Measurements from ENCODE around the gene TECPR1. TPM values are rescaled to one million over a fixed set of nuclear protein-coding genes. Genes with fewer than 3 reads are reported as not detected.

Gene TECPR1
- total and polyA plus RNA-seq, 2 experiments from 2014 or later = 4.6 to 24.4 TPM

DNA sequence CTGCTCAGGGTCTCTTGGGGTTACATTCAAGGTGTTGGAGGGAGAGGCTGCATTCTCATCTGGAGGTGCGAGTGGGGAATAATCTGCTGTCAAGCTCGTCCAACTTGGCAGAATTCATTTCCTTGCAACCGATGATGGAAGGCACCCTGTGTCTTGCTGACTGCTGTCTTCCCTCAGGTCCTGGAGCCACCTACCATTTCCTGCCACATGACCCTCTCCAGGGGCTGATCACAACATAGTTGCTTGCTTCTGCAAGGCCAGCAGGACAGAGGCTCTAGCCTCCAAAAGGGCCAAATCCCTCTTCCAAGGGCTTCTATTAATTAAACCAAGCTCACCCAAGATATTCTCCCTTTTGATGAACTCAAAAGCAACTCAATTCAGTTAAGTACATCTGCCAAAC is 15.3 kb upstream of the TECPR1 start:
- H3K36me3 ChIP-seq (ENCODE audit: insufficient read depth) = no peaks in the 10 kb centered on the region
- Mint-ChIP-seq H3K27me3 (ENCODE audit: insufficient read depth, low read depth, poor library complexity) (peaks cover 6% of the 10 kb centered on the region), H3K4me1 (peaks cover 2% of the 10 kb centered on the region; the same call in 2 of the 3 replicates), H3K27ac (no peak overlapping the region), H3K36me3 (ENCODE audit: low read depth) (0 out of 3 replicates have a peak, but pooled peaks cover 3% of the 10 kb centered on the region), H3K4me3 (no peak overlapping the region), H3K9me3 (peaks cover 2% of the 10 kb centered on the region; the same call in 1 of the 3 replicates)
- ATAC-seq (no peak), DNase-seq (ENCODE audit: low spot score) (no peak)
- H3K27me3 ChIP-seq (ENCODE audit: insufficient read depth) = no peaks in the 10 kb centered on the region
- TF ChIP-seq EZH2phosphoT487 (IDR thresholded peaks at IDR 0.05; ENCODE audit: unreplicated experiment) (no peak), ZNF331 (CRISPR knock-in tag; IDR thresholded peaks at IDR 0.05; ENCODE audit: low read depth) (no peak), ZNF462 (CRISPR knock-in tag; IDR thresholded peaks at IDR 0.05) (no peak), JUNB (IDR thresholded peaks at IDR 0.05; ENCODE audit: unreplicated experiment) (no peak), EZH2 (IDR thresholded peaks at IDR 0.05; ENCODE audit: low read depth, unreplicated experiment) (no peak), NANOG (IDR thresholded peaks at IDR 0.05; ENCODE audit: borderline replicate concordance) (no peak), CREB1 (CRISPR knock-in tag; IDR thresholded peaks at IDR 0.05; ENCODE audit: low read depth) (no peak), POLR2AphosphoS5 (IDR thresholded peaks at IDR 0.05; ENCODE audit: low read depth) (no peak), ZNF114 (CRISPR knock-in tag; IDR thresholded peaks at IDR 0.05) (no peak), STAT1 (IDR thresholded peaks at IDR 0.05; ENCODE audit: unreplicated experiment) (no peak), ETS1 (IDR thresholded peaks at IDR 0.05) (no peak)
- TF ChIP-seq, protein P1, sequence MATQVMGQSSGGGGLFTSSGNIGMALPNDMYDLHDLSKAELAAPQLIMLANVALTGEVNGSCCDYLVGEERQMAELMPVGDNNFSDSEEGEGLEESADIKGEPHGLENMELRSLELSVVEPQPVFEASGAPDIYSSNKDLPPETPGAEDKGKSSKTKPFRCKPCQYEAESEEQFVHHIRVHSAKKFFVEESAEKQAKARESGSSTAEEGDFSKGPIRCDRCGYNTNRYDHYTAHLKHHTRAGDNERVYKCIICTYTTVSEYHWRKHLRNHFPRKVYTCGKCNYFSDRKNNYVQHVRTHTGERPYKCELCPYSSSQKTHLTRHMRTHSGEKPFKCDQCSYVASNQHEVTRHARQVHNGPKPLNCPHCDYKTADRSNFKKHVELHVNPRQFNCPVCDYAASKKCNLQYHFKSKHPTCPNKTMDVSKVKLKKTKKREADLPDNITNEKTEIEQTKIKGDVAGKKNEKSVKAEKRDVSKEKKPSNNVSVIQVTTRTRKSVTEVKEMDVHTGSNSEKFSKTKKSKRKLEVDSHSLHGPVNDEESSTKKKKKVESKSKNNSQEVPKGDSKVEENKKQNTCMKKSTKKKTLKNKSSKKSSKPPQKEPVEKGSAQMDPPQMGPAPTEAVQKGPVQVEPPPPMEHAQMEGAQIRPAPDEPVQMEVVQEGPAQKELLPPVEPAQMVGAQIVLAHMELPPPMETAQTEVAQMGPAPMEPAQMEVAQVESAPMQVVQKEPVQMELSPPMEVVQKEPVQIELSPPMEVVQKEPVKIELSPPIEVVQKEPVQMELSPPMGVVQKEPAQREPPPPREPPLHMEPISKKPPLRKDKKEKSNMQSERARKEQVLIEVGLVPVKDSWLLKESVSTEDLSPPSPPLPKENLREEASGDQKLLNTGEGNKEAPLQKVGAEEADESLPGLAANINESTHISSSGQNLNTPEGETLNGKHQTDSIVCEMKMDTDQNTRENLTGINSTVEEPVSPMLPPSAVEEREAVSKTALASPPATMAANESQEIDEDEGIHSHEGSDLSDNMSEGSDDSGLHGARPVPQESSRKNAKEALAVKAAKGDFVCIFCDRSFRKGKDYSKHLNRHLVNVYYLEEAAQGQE (IDR thresholded peaks at IDR 0.05; ENCODE audit: unreplicated experiment) = no peak
- TF ChIP-seq, protein P2, sequence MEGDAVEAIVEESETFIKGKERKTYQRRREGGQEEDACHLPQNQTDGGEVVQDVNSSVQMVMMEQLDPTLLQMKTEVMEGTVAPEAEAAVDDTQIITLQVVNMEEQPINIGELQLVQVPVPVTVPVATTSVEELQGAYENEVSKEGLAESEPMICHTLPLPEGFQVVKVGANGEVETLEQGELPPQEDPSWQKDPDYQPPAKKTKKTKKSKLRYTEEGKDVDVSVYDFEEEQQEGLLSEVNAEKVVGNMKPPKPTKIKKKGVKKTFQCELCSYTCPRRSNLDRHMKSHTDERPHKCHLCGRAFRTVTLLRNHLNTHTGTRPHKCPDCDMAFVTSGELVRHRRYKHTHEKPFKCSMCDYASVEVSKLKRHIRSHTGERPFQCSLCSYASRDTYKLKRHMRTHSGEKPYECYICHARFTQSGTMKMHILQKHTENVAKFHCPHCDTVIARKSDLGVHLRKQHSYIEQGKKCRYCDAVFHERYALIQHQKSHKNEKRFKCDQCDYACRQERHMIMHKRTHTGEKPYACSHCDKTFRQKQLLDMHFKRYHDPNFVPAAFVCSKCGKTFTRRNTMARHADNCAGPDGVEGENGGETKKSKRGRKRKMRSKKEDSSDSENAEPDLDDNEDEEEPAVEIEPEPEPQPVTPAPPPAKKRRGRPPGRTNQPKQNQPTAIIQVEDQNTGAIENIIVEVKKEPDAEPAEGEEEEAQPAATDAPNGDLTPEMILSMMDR (conservative IDR thresholded peaks at IDR 0.05; ENCODE audit: low read depth in 2 of 2) = no peak
- no peak overlapping the region for H3K4me3 ChIP-seq
- H4K20me1 ChIP-seq (replicated peaks; ENCODE audit: insufficient read depth) = no peaks in the 10 kb centered on the region
- H2AFZ ChIP-seq = no peak overlapping the region
- no peak overlapping the region for H3K27ac ChIP-seq (ENCODE audit: low read depth)
- H3K4me1 ChIP-seq (ENCODE audit: insufficient read depth) = peaks cover 5% of the 10 kb centered on the region; the same call in 1 of the 2 replicates
- no peak overlapping the region for H3K4me2 ChIP-seq
- H3K79me2 ChIP-seq (replicated peaks; ENCODE audit: insufficient read depth) = no peaks in the 10 kb centered on the region
- no peaks in the 10 kb centered on the region for H3F3A ChIP-seq (replicated peaks; ENCODE audit: low read depth)
- H3K9me2 ChIP-seq (ENCODE audit: insufficient read depth) = no peaks in the 10 kb centered on the region

Measured in GM23338 (cell line).